H1 (cell line): ENCODE measurements around the gene NLRP10.

Experiments used
- EZH2 ChIP-seq: fragments of 200-600 bp; sonication (generic); IDR thresholded peaks from 2 replicates; pipeline ENCODE4 v1.7.1; 2012; ENCODE audit warnings: low read depth, mild to moderate bottlenecking, moderate library complexity, low read length, inconsistent platforms; ENCODE audit not compliant: severe bottlenecking
- PHF8 ChIP-seq: fragments of 200-600 bp; sonication (generic); conservative IDR thresholded peaks from 2 replicates; pipeline ENCODE4 v1.7.1; 2012; ENCODE audit warnings: low read depth, mild to moderate bottlenecking, inconsistent platforms, low read length, moderate library complexity
- POLR2A ChIP-seq, 2 experiments: IDR thresholded peaks; 1 replicate in 1 of 2; 2 replicates in 1 of 2; pipeline ENCODE4 v1.6.1; 2011; ENCODE audit warnings: low read depth in 2 of 2, low read length in 2 of 2, mild to moderate bottlenecking in 2 of 2; ENCODE audit errors: control extremely low read depth in 1 of 2
- TF ChIP-seq, protein P1 (sequence below), 3 experiments: IDR thresholded peaks; 1 replicate in 2 of 3; 2 replicates in 1 of 3; pipeline versions ENCODE4 v1.5.1 to v1.6.1; 2011; ENCODE audit warnings: low read length in 3 of 3, mild to moderate bottlenecking in 3 of 3, inconsistent platforms in 2 of 3, low read depth in 1 of 3, moderate library complexity in 1 of 3; ENCODE audit not compliant: insufficient read depth in 1 of 3; ENCODE audit errors: control extremely low read depth in 1 of 3

GRCh38 chr11:7967097-7967496, 1.9 kb upstream of the NLRP10 start:
- no peak for TF ChIP-seq POLR2A (IDR thresholded peaks at IDR 0.05; ENCODE audit: control extremely low read depth in 1 of 2, low read depth in 2 of 2, low read length in 2 of 2)
- no peak for TF ChIP-seq EZH2
- TF ChIP-seq, protein P1, sequence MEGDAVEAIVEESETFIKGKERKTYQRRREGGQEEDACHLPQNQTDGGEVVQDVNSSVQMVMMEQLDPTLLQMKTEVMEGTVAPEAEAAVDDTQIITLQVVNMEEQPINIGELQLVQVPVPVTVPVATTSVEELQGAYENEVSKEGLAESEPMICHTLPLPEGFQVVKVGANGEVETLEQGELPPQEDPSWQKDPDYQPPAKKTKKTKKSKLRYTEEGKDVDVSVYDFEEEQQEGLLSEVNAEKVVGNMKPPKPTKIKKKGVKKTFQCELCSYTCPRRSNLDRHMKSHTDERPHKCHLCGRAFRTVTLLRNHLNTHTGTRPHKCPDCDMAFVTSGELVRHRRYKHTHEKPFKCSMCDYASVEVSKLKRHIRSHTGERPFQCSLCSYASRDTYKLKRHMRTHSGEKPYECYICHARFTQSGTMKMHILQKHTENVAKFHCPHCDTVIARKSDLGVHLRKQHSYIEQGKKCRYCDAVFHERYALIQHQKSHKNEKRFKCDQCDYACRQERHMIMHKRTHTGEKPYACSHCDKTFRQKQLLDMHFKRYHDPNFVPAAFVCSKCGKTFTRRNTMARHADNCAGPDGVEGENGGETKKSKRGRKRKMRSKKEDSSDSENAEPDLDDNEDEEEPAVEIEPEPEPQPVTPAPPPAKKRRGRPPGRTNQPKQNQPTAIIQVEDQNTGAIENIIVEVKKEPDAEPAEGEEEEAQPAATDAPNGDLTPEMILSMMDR (IDR thresholded peaks at IDR 0.05; ENCODE audit: control extremely low read depth in 1 of 3, insufficient read depth in 1 of 3, low read depth in 1 of 3, low read length in 3 of 3), result no peak
- TF ChIP-seq PHF8, result no peak
